ENCODE data around the gene ALPG. TPM values are rescaled to one million over a fixed set of nuclear protein-coding genes. Genes with fewer than 3 reads are reported as not detected.
"Not testable (repeated sequence)": the region's sequence is repeated elsewhere in the genome, so short reads cannot be mapped to it uniquely, and the experiment has no call there.

ALPG gene
- total RNA-seq, 1 experiment from 2014 or later, result 2.5 TPM

DNA sequence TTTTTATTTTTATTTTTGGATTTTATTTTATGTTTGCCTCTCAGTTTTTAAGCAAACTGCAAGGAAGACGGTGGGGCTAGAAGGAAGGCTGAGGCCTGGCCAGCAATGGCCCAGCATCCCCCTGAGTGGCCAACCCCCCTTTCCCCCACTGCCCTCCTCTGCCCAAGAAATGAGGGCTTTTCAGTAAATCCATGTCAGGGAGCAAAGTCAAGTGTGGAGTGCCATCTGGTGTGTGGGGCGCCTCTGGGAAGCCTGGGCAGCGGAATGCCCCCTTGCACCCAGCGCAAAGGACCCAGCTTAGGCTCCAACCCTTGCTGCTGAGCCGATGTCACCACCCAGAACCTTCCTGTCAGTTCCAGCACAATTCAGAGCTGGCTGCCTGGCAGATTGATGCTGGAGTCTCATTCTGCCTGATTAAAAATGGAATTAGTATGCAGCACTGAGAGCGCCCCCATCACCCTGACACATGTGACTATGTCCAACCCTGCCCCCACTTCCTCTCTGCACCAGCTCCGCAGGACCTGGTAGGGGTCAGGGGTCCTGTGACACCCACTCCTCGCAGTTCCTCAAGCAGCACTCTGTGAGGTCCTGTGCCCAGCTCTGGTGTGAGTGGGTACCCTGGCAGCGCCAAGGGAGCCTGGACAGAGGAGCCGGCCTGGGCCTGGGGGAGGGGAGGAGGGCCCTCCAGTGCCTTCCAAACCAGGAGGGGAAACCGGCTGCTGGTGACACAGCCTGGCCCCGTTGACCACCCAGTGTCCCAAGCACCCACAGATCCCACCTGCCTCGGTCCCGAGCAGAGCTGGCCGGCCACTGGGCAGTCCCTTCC, 37.3 kb upstream of the ALPG start:
- Histone ChIP-seq H3K4me3 (ENCODE audit: low read depth, low read length) (no peak overlapping the region), H3K9me3 (no peaks in the 10 kb centered on the region), H3K36me3 (ENCODE audit: control insufficient read depth, insufficient read depth, low read length) (no peaks in the 10 kb centered on the region), H3K27me3 (replicated peaks; ENCODE audit: control insufficient read depth, insufficient read depth, low read length) (no peaks in the 10 kb centered on the region), H3K4me1 (0 out of 2 replicates have a peak, but pooled peaks cover 4% of the 10 kb centered on the region)
- Mint-ChIP-seq H3K27me3 (ENCODE audit: insufficient read depth, unreplicated experiment) (no peaks in the 10 kb centered on the region), H3K4me1 (ENCODE audit: low read depth, unreplicated experiment) (no peaks in the 10 kb centered on the region), H3K36me3 (ENCODE audit: insufficient read depth, unreplicated experiment) (no peaks in the 10 kb centered on the region), H3K27ac (ENCODE audit: unreplicated experiment) (no peak overlapping the region), H3K4me3 (ENCODE audit: unreplicated experiment) (no peak overlapping the region), H3K9me3 (ENCODE audit: unreplicated experiment) (no peaks in the 10 kb centered on the region)
- TF ChIP-seq CTCF (IDR thresholded peaks at IDR 0.05; ENCODE audit: insufficient read depth in 1 of 2, low read depth in 1 of 2, low read length in 1 of 2, severe bottlenecking in 1 of 2, unreplicated experiment in 1 of 2), result no peak
- BruUV-seq (replicated peaks), result no TSS peak
- ChIA-PET POLR2A (no interaction called here), CTCF (no interaction called here)
- DNase-seq, result peak in 1 of 2 experiments; percentile 8
- intact Hi-C loops (cut with micrococcal nuclease; ENCODE audit: unreplicated experiment), result loop anchor here (5.0 kb wide), 1 partner anchor 462 kb away; no protein-coding TSS in a partner anchor

GRCh38 chr2:232370007-232370406, 36.6 kb upstream of the ALPG start:
- H3K4me3 Mint-ChIP-seq (ENCODE audit: unreplicated experiment); POLR2A ChIA-PET; H3K27me3 Mint-ChIP-seq (ENCODE audit: insufficient read depth, unreplicated experiment); intact Hi-C loops (cut with micrococcal nuclease; ENCODE audit: unreplicated experiment); BruUV-seq (replicated peaks); H3K4me3 ChIP-seq (ENCODE audit: low read depth, low read length); CTCF ChIA-PET; H3K9me3 ChIP-seq; H3K27me3 ChIP-seq (replicated peaks; ENCODE audit: control insufficient read depth, insufficient read depth, low read length); H3K36me3 ChIP-seq (ENCODE audit: control insufficient read depth, insufficient read depth, low read length); H3K4me1 ChIP-seq; H3K36me3 Mint-ChIP-seq (ENCODE audit: insufficient read depth, unreplicated experiment); H3K27ac Mint-ChIP-seq (ENCODE audit: unreplicated experiment); H3K9me3 Mint-ChIP-seq (ENCODE audit: unreplicated experiment); H3K4me1 Mint-ChIP-seq (ENCODE audit: low read depth, unreplicated experiment); DNase-seq: not testable (repeated sequence)

DNA sequence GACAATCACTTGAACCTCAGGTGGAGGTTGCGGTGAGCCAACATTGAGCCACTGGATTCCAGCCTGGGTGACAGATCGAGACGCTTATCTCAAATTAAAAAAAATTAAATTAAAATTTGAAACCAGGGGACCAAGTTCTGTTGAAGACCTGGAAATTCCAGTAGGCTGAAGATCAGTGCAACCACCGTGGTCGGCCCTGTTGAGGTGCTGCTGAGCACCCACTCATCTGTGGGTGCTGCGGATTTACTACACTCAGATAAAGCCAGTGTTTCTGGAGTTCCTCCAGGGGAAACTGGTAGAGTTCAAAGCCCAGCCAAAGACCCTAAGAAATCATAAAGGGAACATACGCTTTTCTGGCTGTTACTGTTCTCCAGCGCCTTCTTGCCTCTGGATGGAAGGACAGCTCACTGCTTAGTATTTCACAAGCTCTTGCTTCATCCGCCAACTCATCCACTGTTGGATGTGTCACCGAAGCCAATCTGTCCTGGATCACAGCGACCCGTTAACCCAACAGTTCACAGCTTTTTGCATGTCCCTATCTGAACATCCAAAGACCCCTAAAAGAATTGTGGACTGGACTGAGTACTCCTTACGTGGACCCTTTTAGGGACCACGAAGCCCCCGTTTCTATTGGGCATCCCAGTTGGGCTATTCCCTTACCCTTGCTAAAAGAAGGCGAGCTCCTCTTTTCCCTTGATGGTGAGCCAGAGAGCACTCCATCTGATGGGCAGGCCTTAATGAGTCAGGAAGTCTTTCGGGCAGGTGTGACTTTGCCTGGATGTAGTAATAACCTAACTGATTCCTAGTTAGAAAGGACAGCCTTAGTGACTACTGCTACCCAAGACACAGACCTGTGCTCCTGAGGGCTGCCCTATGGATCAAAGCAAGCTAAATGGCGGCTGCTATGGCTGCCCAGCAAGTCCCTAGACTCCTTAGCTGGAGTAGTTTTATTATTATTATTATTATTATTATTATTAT, 34.1 kb upstream of the ALPG start:
- ChIA-PET POLR2A (no interaction called here), CTCF (interaction anchor here (0.5 kb wide), 1 partner anchor 505 kb away, joined by 5 read pairs; no protein-coding TSS in a partner anchor)
- Histone ChIP-seq H3K27me3 (replicated peaks; ENCODE audit: control insufficient read depth, insufficient read depth, low read length) (no peaks in the 10 kb centered on the region), H3K36me3 (ENCODE audit: control insufficient read depth, insufficient read depth, low read length) (no peaks in the 10 kb centered on the region), H3K4me3 (ENCODE audit: low read depth, low read length) (no peak overlapping the region), H3K9me3 (no peaks in the 10 kb centered on the region), H3K4me1 (no peaks in the 10 kb centered on the region)
- H3K4me1 Mint-ChIP-seq (ENCODE audit: low read depth, unreplicated experiment), result no peaks in the 10 kb centered on the region
- intact Hi-C loops (cut with micrococcal nuclease; ENCODE audit: unreplicated experiment), result no loop called here
- no peak overlapping the region for H3K27ac Mint-ChIP-seq (ENCODE audit: unreplicated experiment)
- DNase-seq, result no peak
- no peak overlapping the region for H3K4me3 Mint-ChIP-seq (ENCODE audit: unreplicated experiment)
- H3K36me3 Mint-ChIP-seq (ENCODE audit: insufficient read depth, unreplicated experiment), result no peaks in the 10 kb centered on the region
- BruUV-seq (replicated peaks), result no TSS peak
- H3K27me3 Mint-ChIP-seq (ENCODE audit: insufficient read depth, unreplicated experiment), result no peaks in the 10 kb centered on the region
- no peaks in the 10 kb centered on the region for H3K9me3 Mint-ChIP-seq (ENCODE audit: unreplicated experiment)
- TF ChIP-seq CTCF (IDR thresholded peaks at IDR 0.05; ENCODE audit: insufficient read depth in 1 of 2, low read depth in 1 of 2, low read length in 1 of 2, severe bottlenecking in 1 of 2, unreplicated experiment in 1 of 2), result no peak

Data from Caco-2 (cell line).